DOHH2 (cell line): ENCODE data around the gene APOL5.
"Not testable (repeated sequence)": the region's sequence is repeated elsewhere in the genome, so short reads cannot be mapped to it uniquely, and the experiment has no call there.

Experiments used
- H3F3A ChIP-seq: fragments of 200-600 bp; sonication (generic), shearing (Covaris generic); 2 replicates; pipeline ENCODE4 v1.6.0; 2016; ENCODE audit warnings: antibody characterized with exemption, mild to moderate bottlenecking; ENCODE audit not compliant: control insufficient read depth, insufficient read depth
- H3K27ac ChIP-seq: fragments of 200-600 bp; sonication (generic); 2 replicates; pipeline ENCODE4 v1.5.1; 2014; ENCODE audit warnings: low read depth, mild to moderate bottlenecking, low read length, moderate library complexity
- H3K27me3 ChIP-seq: fragments of 200-600 bp; sonication (generic); 2 replicates; pipeline ENCODE4 v1.6.1; 2014; ENCODE audit warnings: mild to moderate bottlenecking, low read length, mixed read lengths; ENCODE audit not compliant: control insufficient read depth
- H3K36me3 ChIP-seq: fragments of 200-600 bp; sonication (generic); 2 replicates; pipeline ENCODE4 v1.6.1; 2014; ENCODE audit warnings: mild to moderate bottlenecking, low read length, moderate library complexity, mixed read lengths; ENCODE audit not compliant: control insufficient read depth
- H3K4me1 ChIP-seq: fragments of 200-600 bp; sonication (generic); 2 replicates; pipeline ENCODE4 v1.6.1; 2014; ENCODE audit warnings: mild to moderate bottlenecking, low read length, mixed read lengths; ENCODE audit not compliant: control insufficient read depth
- H3K4me2 ChIP-seq: fragments of 200-600 bp; sonication (generic); 2 replicates; pipeline ENCODE4 v1.6.0; 2014; ENCODE audit warnings: mild to moderate bottlenecking, low read length, moderate library complexity
- H3K4me3 ChIP-seq: fragments of 200-600 bp; sonication (generic); 2 replicates; pipeline ENCODE4 v1.5.1; 2014; ENCODE audit warnings: mild to moderate bottlenecking, low read length, mixed read lengths
- H3K79me2 ChIP-seq: fragments of 200-600 bp; sonication (generic); 2 replicates; pipeline ENCODE4 v1.6.1; 2014; ENCODE audit warnings: mild to moderate bottlenecking, low read length, mixed read lengths; ENCODE audit not compliant: control insufficient read depth
- H3K9me2 ChIP-seq: fragments of 200-600 bp; sonication (generic); replicated peaks from 2 replicates; pipeline ENCODE4 v1.6.1; 2014; ENCODE audit warnings: mild to moderate bottlenecking, low read length, mixed read lengths; ENCODE audit not compliant: control insufficient read depth
- H3K9me3 ChIP-seq: fragments of 200-600 bp; sonication (generic); 2 replicates; pipeline ENCODE4 v1.6.1; 2014; ENCODE audit warnings: antibody characterized with exemption, low read length, mixed read lengths; ENCODE audit not compliant: control insufficient read depth, insufficient read depth
- H4K20me1 ChIP-seq: fragments of 200-600 bp; sonication (generic); 2 replicates; pipeline ENCODE4 v1.6.0; 2014; ENCODE audit warnings: low read depth, mild to moderate bottlenecking, antibody characterized with exemption, low read length, moderate library complexity; ENCODE audit not compliant: control insufficient read depth, insufficient read depth
- CTCF ChIP-seq: fragments of 200-600 bp; sonication (generic); IDR thresholded peaks from one replicate; pipeline ENCODE4 v1.5.1; 2014; ENCODE audit warnings: antibody characterized with exemption, mild to moderate bottlenecking, low read depth, low read length; ENCODE audit not compliant: poor library complexity, severe bottlenecking
- EZH2phosphoT487 ChIP-seq: fragments of 200-600 bp; sonication (generic); IDR thresholded peaks from 2 replicates; pipeline ENCODE4 v1.6.1; 2017; ENCODE audit warnings: borderline replicate concordance, mild to moderate bottlenecking, antibody characterized with exemption, low read length, moderate library complexity, mixed read lengths

Gene APOL5

GRCh38 chr22:35717572-35717971, at the start of gene APOL5:
Gene APOL5, plus strand, starts transcription at chr22:35717872. Its CDS starts 0 bp downstream, at chr22:35717872.
- H3K36me3 ChIP-seq = no peaks in the 10 kb centered on the region
- no peak within 1 kb of the TSS for H3K4me3 ChIP-seq
- H3K27ac ChIP-seq = no peak within 1 kb of the TSS
- H4K20me1 ChIP-seq = no peaks in the 10 kb centered on the region
- no peaks in the 10 kb centered on the region for H3K27me3 ChIP-seq
- no peaks in the 10 kb centered on the region; the same call in 1 of the 2 replicates for H3F3A ChIP-seq
- H3K9me2 ChIP-seq = no peaks in the 10 kb centered on the region
- H3K4me1 ChIP-seq = peaks cover 8% of the 10 kb centered on the region
- H3K4me2 ChIP-seq = no peak within 1 kb of the TSS
- H3K9me3 ChIP-seq = no peaks in the 10 kb centered on the region
- TF ChIP-seq CTCF = no peak
- TF ChIP-seq EZH2phosphoT487 = no peak
- H3K79me2 ChIP-seq = no peaks in the 10 kb centered on the region

- no peak overlapping the region for H3K27ac ChIP-seq
- no peaks in the 10 kb centered on the region for H3K36me3 ChIP-seq
- H3K4me1 ChIP-seq = peaks cover 24% of the 10 kb centered on the region
- H4K20me1 ChIP-seq = no peaks in the 10 kb centered on the region
- TF ChIP-seq EZH2phosphoT487 = no peak
- no peak for TF ChIP-seq CTCF
- no peak overlapping the region for H3K4me3 ChIP-seq
- H3K9me2 ChIP-seq = no peaks in the 10 kb centered on the region
- H3K27me3 ChIP-seq = no peaks in the 10 kb centered on the region
- peaks cover 17% of the 10 kb centered on the region for H3K9me3 ChIP-seq
- no peak overlapping the region for H3K4me2 ChIP-seq
- no peaks in the 10 kb centered on the region for H3F3A ChIP-seq
- no peaks in the 10 kb centered on the region for H3K79me2 ChIP-seq
Measured at GRCh38 chr22:35674335-35674734, 43.3 kb upstream of the APOL5 start.

- H4K20me1 ChIP-seq, H3K9me2 ChIP-seq, H3K27me3 ChIP-seq, H3F3A ChIP-seq, H3K79me2 ChIP-seq, H3K36me3 ChIP-seq, H3K4me3 ChIP-seq: not testable (repeated sequence)
- H3K27ac ChIP-seq = peak overlapping the region; percentile 30; the same call in 1 of the 2 replicates
- peaks cover 24% of the 10 kb centered on the region for H3K4me1 ChIP-seq
- H3K9me3 ChIP-seq = peaks cover 18% of the 10 kb centered on the region
- peak overlapping the region; percentile 25; the same call in 1 of the 2 replicates for H3K4me2 ChIP-seq
Measured at GRCh38 chr22:35676065-35676464, 41.6 kb upstream of the APOL5 start.

GRCh38 chr22:35677460-35678187, 40.0 kb upstream of the APOL5 start:
- Histone ChIP-seq H3K4me1 (peaks cover 24% of the 10 kb centered on the region), H3K27me3 (no peaks in the 10 kb centered on the region), H3F3A (no peaks in the 10 kb centered on the region), H3K27ac (no peak overlapping the region), H3K4me2 (no peak overlapping the region), H3K36me3 (no peaks in the 10 kb centered on the region), H3K9me3 (peaks cover 20% of the 10 kb centered on the region), H3K9me2 (no peaks in the 10 kb centered on the region), H3K79me2 (no peaks in the 10 kb centered on the region), H4K20me1 (no peaks in the 10 kb centered on the region), H3K4me3 (no peak overlapping the region)
- TF ChIP-seq EZH2phosphoT487 = no peak
- TF ChIP-seq CTCF = no peak
